H1 (cell line): ENCODE results near the gene PCDH9. TPM values are rescaled to one million over a fixed set of nuclear protein-coding genes. Genes with fewer than 3 reads are reported as not detected.

Experiments used
- CHD2 ChIP-seq: IDR thresholded peaks from 2 replicates; pipeline ENCODE4 v1.6.1; 2012; ENCODE audit warnings: low read length, improper control_type of control experiment
- RBBP5 ChIP-seq: IDR thresholded peaks from 2 replicates; pipeline ENCODE4 v1.7.1; 2012; ENCODE audit warnings: low read depth, mild to moderate bottlenecking, inconsistent platforms, low read length, moderate library complexity, borderline replicate concordance
- SP2 ChIP-seq: IDR thresholded peaks from 2 replicates; pipeline ENCODE4 v1.6.1; 2012; ENCODE audit warnings: mild to moderate bottlenecking, low read length, inconsistent platforms
- polyA plus RNA-seq, 7 experiments: library from polyadenylated mRNA; depleted of rRNA in 3 of 7; stranded (reverse) in 5 of 7; unstranded in 2 of 7; fragments of >200 nt in 5 of 7; fragments of 200-250 nt in 2 of 7; gene quantifications; 1 replicate in 5 of 7; 2 replicates in 1 of 7; 4 replicates in 1 of 7; pipeline versions ENCODE4 v1.2.1 to v1.2.3, GENCODE V29; 2011 to 2013; ENCODE audit warnings: missing spikeins in 2 of 7, mixed read lengths in 2 of 7
- total RNA-seq: library from RNA; stranded (reverse); fragmentation: NEBNext Ultra II Directional; extraction: Animal tissue kit (Norgen Biotek cat#: 25700); gene quantifications from 2 replicates; pipeline ENCODE4 v1.2.1, GENCODE V29; 2021
- TF ChIP-seq, protein P1 (sequence below): fragments of 300-600 bp; sonication (generic); IDR thresholded peaks from 2 replicates; pipeline ENCODE4 v1.7.1; 2012; ENCODE audit warnings: low read length, moderate library complexity, mild to moderate bottlenecking, inconsistent platforms; ENCODE audit not compliant: insufficient replicate concordance

PCDH9 gene
- total and polyA plus RNA-seq, 2 of the 8 experiments (the other 6 are each of a cell fraction or from before 2014, with no cell fraction given), result 0.12 to 0.60 TPM

DNA sequence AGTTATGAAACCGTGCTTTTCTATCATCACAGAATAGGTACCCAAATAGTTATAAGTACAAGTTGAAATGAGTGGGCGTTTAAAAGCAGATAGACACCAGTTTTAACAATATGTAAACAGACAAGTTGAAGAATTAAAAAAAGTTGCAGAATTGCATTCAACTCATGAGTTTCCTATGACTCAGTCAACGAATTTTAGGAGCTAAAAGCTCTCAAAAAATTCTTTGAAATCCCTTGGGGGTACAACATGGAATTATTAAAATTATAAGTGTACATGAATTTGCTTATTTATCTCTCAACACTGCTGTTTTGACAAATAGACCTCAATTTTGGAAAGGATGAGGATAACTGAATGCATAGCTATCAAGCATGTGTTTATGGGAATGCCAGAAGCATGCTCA lies 693.4 kb downstream of the PCDH9 start (continued):
- TF ChIP-seq, protein P1, sequence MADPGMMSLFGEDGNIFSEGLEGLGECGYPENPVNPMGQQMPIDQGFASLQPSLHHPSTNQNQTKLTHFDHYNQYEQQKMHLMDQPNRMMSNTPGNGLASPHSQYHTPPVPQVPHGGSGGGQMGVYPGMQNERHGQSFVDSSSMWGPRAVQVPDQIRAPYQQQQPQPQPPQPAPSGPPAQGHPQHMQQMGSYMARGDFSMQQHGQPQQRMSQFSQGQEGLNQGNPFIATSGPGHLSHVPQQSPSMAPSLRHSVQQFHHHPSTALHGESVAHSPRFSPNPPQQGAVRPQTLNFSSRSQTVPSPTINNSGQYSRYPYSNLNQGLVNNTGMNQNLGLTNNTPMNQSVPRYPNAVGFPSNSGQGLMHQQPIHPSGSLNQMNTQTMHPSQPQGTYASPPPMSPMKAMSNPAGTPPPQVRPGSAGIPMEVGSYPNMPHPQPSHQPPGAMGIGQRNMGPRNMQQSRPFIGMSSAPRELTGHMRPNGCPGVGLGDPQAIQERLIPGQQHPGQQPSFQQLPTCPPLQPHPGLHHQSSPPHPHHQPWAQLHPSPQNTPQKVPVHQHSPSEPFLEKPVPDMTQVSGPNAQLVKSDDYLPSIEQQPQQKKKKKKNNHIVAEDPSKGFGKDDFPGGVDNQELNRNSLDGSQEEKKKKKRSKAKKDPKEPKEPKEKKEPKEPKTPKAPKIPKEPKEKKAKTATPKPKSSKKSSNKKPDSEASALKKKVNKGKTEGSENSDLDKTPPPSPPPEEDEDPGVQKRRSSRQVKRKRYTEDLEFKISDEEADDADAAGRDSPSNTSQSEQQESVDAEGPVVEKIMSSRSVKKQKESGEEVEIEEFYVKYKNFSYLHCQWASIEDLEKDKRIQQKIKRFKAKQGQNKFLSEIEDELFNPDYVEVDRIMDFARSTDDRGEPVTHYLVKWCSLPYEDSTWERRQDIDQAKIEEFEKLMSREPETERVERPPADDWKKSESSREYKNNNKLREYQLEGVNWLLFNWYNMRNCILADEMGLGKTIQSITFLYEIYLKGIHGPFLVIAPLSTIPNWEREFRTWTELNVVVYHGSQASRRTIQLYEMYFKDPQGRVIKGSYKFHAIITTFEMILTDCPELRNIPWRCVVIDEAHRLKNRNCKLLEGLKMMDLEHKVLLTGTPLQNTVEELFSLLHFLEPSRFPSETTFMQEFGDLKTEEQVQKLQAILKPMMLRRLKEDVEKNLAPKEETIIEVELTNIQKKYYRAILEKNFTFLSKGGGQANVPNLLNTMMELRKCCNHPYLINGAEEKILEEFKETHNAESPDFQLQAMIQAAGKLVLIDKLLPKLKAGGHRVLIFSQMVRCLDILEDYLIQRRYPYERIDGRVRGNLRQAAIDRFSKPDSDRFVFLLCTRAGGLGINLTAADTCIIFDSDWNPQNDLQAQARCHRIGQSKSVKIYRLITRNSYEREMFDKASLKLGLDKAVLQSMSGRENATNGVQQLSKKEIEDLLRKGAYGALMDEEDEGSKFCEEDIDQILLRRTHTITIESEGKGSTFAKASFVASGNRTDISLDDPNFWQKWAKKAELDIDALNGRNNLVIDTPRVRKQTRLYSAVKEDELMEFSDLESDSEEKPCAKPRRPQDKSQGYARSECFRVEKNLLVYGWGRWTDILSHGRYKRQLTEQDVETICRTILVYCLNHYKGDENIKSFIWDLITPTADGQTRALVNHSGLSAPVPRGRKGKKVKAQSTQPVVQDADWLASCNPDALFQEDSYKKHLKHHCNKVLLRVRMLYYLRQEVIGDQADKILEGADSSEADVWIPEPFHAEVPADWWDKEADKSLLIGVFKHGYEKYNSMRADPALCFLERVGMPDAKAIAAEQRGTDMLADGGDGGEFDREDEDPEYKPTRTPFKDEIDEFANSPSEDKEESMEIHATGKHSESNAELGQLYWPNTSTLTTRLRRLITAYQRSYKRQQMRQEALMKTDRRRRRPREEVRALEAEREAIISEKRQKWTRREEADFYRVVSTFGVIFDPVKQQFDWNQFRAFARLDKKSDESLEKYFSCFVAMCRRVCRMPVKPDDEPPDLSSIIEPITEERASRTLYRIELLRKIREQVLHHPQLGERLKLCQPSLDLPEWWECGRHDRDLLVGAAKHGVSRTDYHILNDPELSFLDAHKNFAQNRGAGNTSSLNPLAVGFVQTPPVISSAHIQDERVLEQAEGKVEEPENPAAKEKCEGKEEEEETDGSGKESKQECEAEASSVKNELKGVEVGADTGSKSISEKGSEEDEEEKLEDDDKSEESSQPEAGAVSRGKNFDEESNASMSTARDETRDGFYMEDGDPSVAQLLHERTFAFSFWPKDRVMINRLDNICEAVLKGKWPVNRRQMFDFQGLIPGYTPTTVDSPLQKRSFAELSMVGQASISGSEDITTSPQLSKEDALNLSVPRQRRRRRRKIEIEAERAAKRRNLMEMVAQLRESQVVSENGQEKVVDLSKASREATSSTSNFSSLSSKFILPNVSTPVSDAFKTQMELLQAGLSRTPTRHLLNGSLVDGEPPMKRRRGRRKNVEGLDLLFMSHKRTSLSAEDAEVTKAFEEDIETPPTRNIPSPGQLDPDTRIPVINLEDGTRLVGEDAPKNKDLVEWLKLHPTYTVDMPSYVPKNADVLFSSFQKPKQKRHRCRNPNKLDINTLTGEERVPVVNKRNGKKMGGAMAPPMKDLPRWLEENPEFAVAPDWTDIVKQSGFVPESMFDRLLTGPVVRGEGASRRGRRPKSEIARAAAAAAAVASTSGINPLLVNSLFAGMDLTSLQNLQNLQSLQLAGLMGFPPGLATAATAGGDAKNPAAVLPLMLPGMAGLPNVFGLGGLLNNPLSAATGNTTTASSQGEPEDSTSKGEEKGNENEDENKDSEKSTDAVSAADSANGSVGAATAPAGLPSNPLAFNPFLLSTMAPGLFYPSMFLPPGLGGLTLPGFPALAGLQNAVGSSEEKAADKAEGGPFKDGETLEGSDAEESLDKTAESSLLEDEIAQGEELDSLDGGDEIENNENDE, result no peak
- no peak for TF ChIP-seq CHD2
- no peak for TF ChIP-seq SP2
- no peak for TF ChIP-seq RBBP5
